Measurements from ENCODE around the gene FANCE.
A peak's percentile ranks its signal among the peaks of the same experiment; 100 is the strongest.

FANCE gene

GRCh38 chr6:35486005-35486925 lies 34.1 kb downstream of the FANCE start:
- DNase-seq = no peak

- DNase-seq = peak; percentile 64 to 81 (median 78)
Observed at GRCh38 chr6:35487658-35488516, 35.7 kb downstream of the FANCE start.

- DNase-seq = no peak
Observed at GRCh38 chr6:35488517-35488862, 36.4 kb downstream of the FANCE start.

GRCh38 chr6:35489066-35489465 lies 36.9 kb downstream of the FANCE start:
- no peak for DNase-seq

GRCh38 chr6:35489995-35490791 lies 38.1 kb downstream of the FANCE start:
- DNase-seq = no peak

GRCh38 chr6:35490821-35491557 lies 38.9 kb downstream of the FANCE start:
- DNase-seq = no peak

GRCh38 chr6:35491558-35492257 lies 39.6 kb downstream of the FANCE start:
- no peak for DNase-seq

- no peak for DNase-seq
Observed at GRCh38 chr6:35492258-35492973, 40.3 kb downstream of the FANCE start.

- peak; percentile 32 to 66 (median 54) for DNase-seq
Observed at GRCh38 chr6:35492974-35493284, 40.8 kb downstream of the FANCE start.

GRCh38 chr6:35493307-35493983 lies 41.3 kb downstream of the FANCE start:
- DNase-seq = no peak

- DNase-seq = peak; percentile 76 to 87 (median 82)
Observed at GRCh38 chr6:35494161-35494563, 42.0 kb downstream of the FANCE start.

GRCh38 chr6:35495258-35496035 lies 43.3 kb downstream of the FANCE start:
- no peak for DNase-seq

- no peak for DNase-seq
Observed at GRCh38 chr6:35496036-35496840, 44.1 kb downstream of the FANCE start.

- peak; percentile 24 to 58 (median 33) for DNase-seq
Observed at GRCh38 chr6:35496841-35497570, 44.9 kb downstream of the FANCE start, which contains the start of gene TEAD3. Gene TEAD3, minus strand, starts transcription at chr6:35497079.

GRCh38 chr6:35497571-35498421 lies 45.7 kb downstream of the FANCE start:
- peak in 3 of 4 experiments; percentile 8 to 52 (median 41) for DNase-seq

GRCh38 chr6:35498422-35499067 lies 46.4 kb downstream of the FANCE start:
- DNase-seq = no peak

Data from suppressor macrophage (primary cell).